Activated CD8-positive, alpha-beta T cell treated with anti-CD3 and anti-CD28 coated beads for 36 hours (primary cell): ENCODE measurements around the gene TGM6. TPM values are rescaled to one million over a fixed set of nuclear protein-coding genes. Genes with fewer than 3 reads are reported as not detected.

Experiments used
- ATAC-seq: fragments of 200-7000 bp; cut with Tn5 transposase; one replicate; pipeline ENCODE4 v1.10.0; 2021; ENCODE audit warnings: mild to moderate bottlenecking, moderate library complexity
- CTCF ChIA-PET: fragments of 350-600 bp; sonication (Branson Sonifier 250); formaldehyde crosslinking; loops from one replicate; lab custom pipeline; 2021; ENCODE audit warnings: antibody characterized with exemption; lab: Charles Lee
- POLR2A ChIA-PET: fragments of 350-600 bp; sonication (Branson Sonifier 250); formaldehyde crosslinking; loops from one replicate; lab custom pipeline; 2021; ENCODE audit warnings: antibody characterized with exemption; lab: Charles Lee
- DNase-seq: peaks from one replicate; pipeline ENCODE4 v3.0.0-alpha.2; 2020
- H3K27ac Mint-ChIP-seq: one replicate; pipeline ENCODE4 v1.8.0; 2021; ENCODE audit warnings: mild to moderate bottlenecking, mixed read lengths
- H3K27me3 Mint-ChIP-seq: one replicate; pipeline ENCODE4 v1.8.0; 2021; ENCODE audit warnings: mixed read lengths
- H3K36me3 Mint-ChIP-seq: one replicate; pipeline ENCODE4 v1.8.0; 2021; ENCODE audit warnings: low read depth, mixed read lengths
- H3K4me1 Mint-ChIP-seq: one replicate; pipeline ENCODE4 v1.8.0; 2021; ENCODE audit warnings: low read depth, mixed read lengths
- H3K4me3 Mint-ChIP-seq: one replicate; pipeline ENCODE4 v1.8.0; 2021; ENCODE audit warnings: mild to moderate bottlenecking, moderate library complexity, mixed read lengths
- H3K9me3 Mint-ChIP-seq: one replicate; pipeline ENCODE4 v1.8.0; 2021; ENCODE audit warnings: mixed read lengths
- intact Hi-C: fragments of 100-400 bp; cut with micrococcal nuclease; formaldehyde crosslinking; loops from one replicate; pipeline ENCODE4 v1.10.0; 2022
- total RNA-seq, 2 experiments: library from RNA; stranded (reverse); gene quantifications; one replicate each; pipeline ENCODE4 v1.2.3, GENCODE V29; 2021
- TF ChIP-seq, protein P1 (sequence below): fragments of 200-600 bp; IDR thresholded peaks from one replicate; pipeline ENCODE4 v1.8.0; 2022; ENCODE audit warnings: antibody characterized with exemption, mild to moderate bottlenecking

TGM6 gene
- total RNA-seq, 2 experiments from 2014 or later: not detected

DNA sequence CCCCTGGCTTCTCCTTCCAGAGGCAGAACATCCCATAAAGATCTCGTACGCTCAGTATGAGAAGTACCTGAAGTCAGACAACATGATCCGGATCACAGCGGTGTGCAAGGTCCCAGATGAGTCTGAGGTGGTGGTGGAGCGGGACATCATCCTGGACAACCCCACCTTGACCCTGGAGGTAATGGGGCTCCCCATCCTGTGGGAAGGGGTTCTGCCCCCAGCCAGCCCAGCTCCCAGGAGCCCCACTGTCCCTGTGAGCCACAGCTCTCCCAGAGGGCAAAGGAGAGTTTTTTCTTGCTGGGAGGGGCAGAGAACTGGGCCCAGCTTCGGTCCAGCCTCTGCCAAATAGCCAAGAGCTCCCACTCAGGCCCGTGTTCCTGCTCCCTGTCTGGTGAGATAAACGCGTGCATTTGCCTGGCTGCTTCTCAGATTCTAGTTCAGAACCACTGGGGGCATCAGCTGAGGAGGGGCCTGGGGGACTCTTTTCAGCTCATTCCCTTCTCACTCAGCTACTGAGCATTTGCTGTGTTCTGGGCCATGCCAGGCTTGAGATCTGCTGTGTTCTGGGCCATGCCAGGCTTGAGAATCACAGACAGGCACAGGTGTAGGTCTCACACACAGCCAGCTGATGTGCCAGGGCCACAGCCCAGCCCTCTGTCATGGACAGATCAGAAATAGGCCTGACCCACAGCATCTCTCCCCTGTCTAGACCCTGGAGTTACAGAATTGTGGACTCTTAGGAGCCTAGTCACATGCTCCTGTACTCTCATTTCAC, 45.4 kb upstream of the TGM6 start:
- no peak for DNase-seq
- Mint-ChIP-seq H3K36me3 (no peaks in the 10 kb centered on the region), H3K4me3 (no peak overlapping the region), H3K9me3 (no peaks in the 10 kb centered on the region), H3K27ac (no peak overlapping the region), H3K4me1 (no peaks in the 10 kb centered on the region), H3K27me3 (peaks cover 3% of the 10 kb centered on the region)
- no peak for ATAC-seq
- TF ChIP-seq, protein P1, sequence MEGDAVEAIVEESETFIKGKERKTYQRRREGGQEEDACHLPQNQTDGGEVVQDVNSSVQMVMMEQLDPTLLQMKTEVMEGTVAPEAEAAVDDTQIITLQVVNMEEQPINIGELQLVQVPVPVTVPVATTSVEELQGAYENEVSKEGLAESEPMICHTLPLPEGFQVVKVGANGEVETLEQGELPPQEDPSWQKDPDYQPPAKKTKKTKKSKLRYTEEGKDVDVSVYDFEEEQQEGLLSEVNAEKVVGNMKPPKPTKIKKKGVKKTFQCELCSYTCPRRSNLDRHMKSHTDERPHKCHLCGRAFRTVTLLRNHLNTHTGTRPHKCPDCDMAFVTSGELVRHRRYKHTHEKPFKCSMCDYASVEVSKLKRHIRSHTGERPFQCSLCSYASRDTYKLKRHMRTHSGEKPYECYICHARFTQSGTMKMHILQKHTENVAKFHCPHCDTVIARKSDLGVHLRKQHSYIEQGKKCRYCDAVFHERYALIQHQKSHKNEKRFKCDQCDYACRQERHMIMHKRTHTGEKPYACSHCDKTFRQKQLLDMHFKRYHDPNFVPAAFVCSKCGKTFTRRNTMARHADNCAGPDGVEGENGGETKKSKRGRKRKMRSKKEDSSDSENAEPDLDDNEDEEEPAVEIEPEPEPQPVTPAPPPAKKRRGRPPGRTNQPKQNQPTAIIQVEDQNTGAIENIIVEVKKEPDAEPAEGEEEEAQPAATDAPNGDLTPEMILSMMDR: no peak
- ChIA-PET CTCF (no interaction called here), POLR2A (no interaction called here)
- intact Hi-C loops: no loop called here

DNA sequence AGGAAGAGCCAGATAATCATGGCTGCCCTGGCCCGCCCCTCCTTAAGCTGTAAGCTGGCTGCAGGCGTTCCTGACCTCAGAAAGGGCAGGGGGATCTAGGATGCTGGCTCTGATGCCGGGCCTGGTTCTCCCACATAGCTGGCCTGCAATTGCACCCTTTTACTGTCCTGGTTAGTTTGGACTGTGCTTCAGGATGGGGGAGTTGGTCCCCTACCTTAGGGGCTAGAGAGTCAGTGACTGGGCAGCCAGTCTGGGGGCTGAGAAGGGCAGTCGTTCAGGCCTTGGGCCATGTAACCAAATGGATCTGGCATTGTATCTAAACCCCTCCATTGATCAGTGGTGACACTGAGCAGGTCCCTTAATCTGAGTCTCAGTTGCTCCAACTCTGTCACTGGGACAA, 44.2 kb upstream of the TGM6 start:
- DNase-seq (no peak), ATAC-seq (no peak)
- no peaks in the 10 kb centered on the region for H3K9me3 Mint-ChIP-seq
- TF ChIP-seq, protein P1: no peak
- POLR2A ChIA-PET: no interaction called here
- H3K4me3 Mint-ChIP-seq: no peak overlapping the region
- no peaks in the 10 kb centered on the region for H3K4me1 Mint-ChIP-seq
- H3K27ac Mint-ChIP-seq: no peak overlapping the region
- intact Hi-C loops: no loop called here
- no peaks in the 10 kb centered on the region for H3K36me3 Mint-ChIP-seq
- CTCF ChIA-PET: no interaction called here
- peaks cover 3% of the 10 kb centered on the region for H3K27me3 Mint-ChIP-seq

DNA sequence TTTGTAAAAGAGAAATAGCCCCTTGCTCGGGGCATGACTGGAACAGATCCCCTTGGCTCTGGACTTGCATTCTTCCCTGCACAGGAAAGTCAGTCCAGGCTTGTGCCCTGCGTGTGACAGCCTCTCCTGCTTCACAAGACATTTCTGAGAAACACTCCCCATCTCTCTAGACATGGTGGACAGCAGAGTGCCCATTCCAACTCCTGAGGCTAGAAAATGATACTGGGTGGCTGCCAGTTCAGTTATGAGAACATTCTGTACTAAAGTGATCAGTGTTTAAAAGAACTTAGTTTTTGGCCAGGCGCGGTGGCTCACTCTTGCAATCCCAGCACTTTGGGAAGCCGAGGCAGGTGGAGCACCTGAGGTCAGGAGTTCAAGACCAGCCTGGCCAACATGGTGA, 43.6 kb upstream of the TGM6 start:
- TF ChIP-seq, protein P1: no peak
- Mint-ChIP-seq H3K4me1 (no peaks in the 10 kb centered on the region), H3K4me3 (no peak overlapping the region), H3K27me3 (peaks cover 3% of the 10 kb centered on the region), H3K27ac (no peak overlapping the region), H3K36me3 (no peaks in the 10 kb centered on the region), H3K9me3 (no peaks in the 10 kb centered on the region)
- DNase-seq (no peak), ATAC-seq (no peak)
- intact Hi-C loops: no loop called here
- POLR2A ChIA-PET: no interaction called here
- CTCF ChIA-PET: no interaction called here

DNA sequence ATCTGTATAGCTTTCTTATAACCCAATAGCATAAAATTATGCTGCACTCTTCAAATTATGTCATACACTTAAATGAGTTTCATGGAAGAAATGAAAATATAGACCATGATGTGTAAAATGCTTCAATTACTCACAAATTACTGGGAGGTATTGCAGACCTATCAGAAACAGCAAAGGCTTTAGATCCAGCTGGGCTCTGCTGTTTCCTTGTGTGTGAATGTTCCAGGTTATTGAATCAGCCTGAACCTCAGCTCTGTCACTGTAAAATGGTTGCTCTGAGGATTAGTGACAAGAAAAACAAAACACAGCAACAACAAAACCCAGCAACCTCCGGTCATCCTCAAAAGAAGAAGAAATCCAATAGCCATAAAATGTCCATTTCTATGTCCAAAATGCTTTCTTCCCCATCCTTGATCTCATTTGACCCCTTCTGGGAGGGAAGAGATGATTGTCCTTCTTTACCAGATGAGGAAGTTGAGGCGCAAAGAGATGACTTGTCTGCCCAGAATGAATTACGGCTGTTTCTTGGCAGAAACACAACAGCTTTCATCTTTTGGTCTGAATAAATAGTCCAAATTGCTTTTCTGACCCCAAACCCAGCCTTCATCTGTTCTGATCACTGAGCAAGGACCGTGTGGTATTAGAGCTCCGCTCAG, 42.2 kb upstream of the TGM6 start:
- no peaks in the 10 kb centered on the region for H3K4me1 Mint-ChIP-seq
- no peak for DNase-seq
- H3K4me3 Mint-ChIP-seq: no peak overlapping the region
- H3K27me3 Mint-ChIP-seq: peaks cover 3% of the 10 kb centered on the region
- ChIA-PET POLR2A (no interaction called here), CTCF (interaction anchor here (0.8 to 1.3 kb wide), 5 partner anchors 10 to 373 kb away, joined by 3 to 4 read pairs (median 3); no protein-coding TSS in a partner anchor)
- H3K36me3 Mint-ChIP-seq: no peaks in the 10 kb centered on the region
- no peak overlapping the region for H3K27ac Mint-ChIP-seq
- no peaks in the 10 kb centered on the region for H3K9me3 Mint-ChIP-seq
- TF ChIP-seq, protein P1: no peak
- intact Hi-C loops: no loop called here
- no peak for ATAC-seq

DNA sequence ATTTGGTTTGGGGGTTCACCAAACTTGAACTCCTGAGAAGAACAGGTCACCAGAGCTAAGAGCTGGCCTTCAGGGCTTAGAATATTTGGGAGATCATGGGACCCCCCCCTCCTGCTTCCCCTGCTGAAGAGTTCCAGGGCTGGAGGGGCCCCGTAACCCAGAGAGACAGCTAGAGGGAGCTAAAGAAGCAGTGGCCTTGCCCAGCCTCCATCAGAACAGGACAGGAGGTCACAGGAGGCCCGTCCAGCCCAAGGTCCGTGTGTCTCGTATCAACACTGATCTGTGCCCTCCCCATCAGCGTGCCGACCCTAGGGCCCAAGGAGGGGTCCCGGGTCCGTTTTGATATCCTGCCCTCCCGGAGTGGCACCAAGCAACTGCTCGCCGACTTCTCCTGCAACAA, 40.6 kb upstream of the TGM6 start:
- Mint-ChIP-seq H3K9me3 (no peaks in the 10 kb centered on the region), H3K4me3 (no peak overlapping the region)
- intact Hi-C loops: no loop called here

More for the DNA sequence above, 40.6 kb upstream of the TGM6 start:
- Mint-ChIP-seq H3K27me3 (peaks cover 3% of the 10 kb centered on the region), H3K4me1 (no peaks in the 10 kb centered on the region), H3K27ac (no peak overlapping the region), H3K36me3 (no peaks in the 10 kb centered on the region)
- TF ChIP-seq, protein P1: no peak
- ATAC-seq: no peak
- DNase-seq: no peak
- ChIA-PET CTCF (no interaction called here), POLR2A (no interaction called here)
